CD14-positive monocyte (primary cell): ENCODE results near the gene NRXN3. TPM values are rescaled to one million over a fixed set of nuclear protein-coding genes. Genes with fewer than 3 reads are reported as not detected.

ENCODE experiments used
- DNase-seq, 3 donors: peaks; one replicate each; pipeline ENCODE4 v3.0.0-alpha.2; 2011 to 2022
- H2AFZ ChIP-seq: 2 replicates; pipeline ENCODE4 v1.6.0; 2012; ENCODE audit warnings: mild to moderate bottlenecking, low read depth, low read length, inconsistent platforms; ENCODE audit not compliant: insufficient read depth, poor library complexity, severe bottlenecking
- H3K27ac ChIP-seq, 2 donors: 1 replicate in 1 of 2; 2 replicates in 1 of 2; pipeline ENCODE4 v1.5.1; 2012 to 2013; ENCODE audit warnings: low read length in 2 of 2, control low read depth in 1 of 2, inconsistent platforms in 1 of 2, low read depth in 1 of 2, mild to moderate bottlenecking in 1 of 2
- H3K27me3 ChIP-seq, 2 donors: one replicate each; pipeline versions ENCODE4 v1.6.0 to v1.6.1; 2011 to 2013; ENCODE audit warnings: low read length in 2 of 2; ENCODE audit not compliant: control insufficient read depth in 2 of 2, insufficient read depth in 2 of 2
- H3K36me3 ChIP-seq, 2 donors: replicated peaks in 1 of 2; 1 replicate in 1 of 2; 2 replicates in 1 of 2; pipeline versions ENCODE4 v1.5.1 to v1.6.1; 2012 to 2013; ENCODE audit warnings: low read length in 2 of 2, control low read depth in 1 of 2, inconsistent platforms in 1 of 2, mild to moderate bottlenecking in 1 of 2; ENCODE audit not compliant: insufficient read depth in 2 of 2, control insufficient read depth in 1 of 2
- H3K4me1 ChIP-seq, 2 donors: 1 replicate in 1 of 2; 2 replicates in 1 of 2; pipeline versions ENCODE4 v1.5.1 to v1.6.1; 2012 to 2013; ENCODE audit warnings: low read length in 2 of 2, control low read depth in 1 of 2, inconsistent platforms in 1 of 2, mild to moderate bottlenecking in 1 of 2, moderate library complexity in 1 of 2; ENCODE audit not compliant: insufficient read depth in 2 of 2, control insufficient read depth in 1 of 2
- H3K4me2 ChIP-seq: replicated peaks from 2 replicates; pipeline ENCODE3; 2012; ENCODE audit warnings: low read length, moderate library complexity, mild to moderate bottlenecking; ENCODE audit not compliant: poor library complexity, severe bottlenecking; ENCODE audit errors: extremely low read depth
- H3K4me3 ChIP-seq, 3 experiments: fragments of 200-600 bp in 1 of 3; sonication (generic) in 1 of 3; replicated peaks in 1 of 3; 1 replicate in 2 of 3; 2 replicates in 1 of 3; pipeline ENCODE4 v1.5.1; 2011 to 2013; ENCODE audit warnings: low read length in 3 of 3, mild to moderate bottlenecking in 3 of 3, control low read depth in 2 of 3, low read depth in 2 of 3, inconsistent platforms in 1 of 3, moderate library complexity in 1 of 3
- H3K79me2 ChIP-seq: 2 replicates; pipeline ENCODE4 v1.6.0; 2012; ENCODE audit warnings: mild to moderate bottlenecking, control low read depth, inconsistent platforms, low read length, moderate library complexity; ENCODE audit not compliant: insufficient read depth
- H3K9ac ChIP-seq: 2 replicates; pipeline ENCODE4 v1.6.0; 2017; ENCODE audit warnings: low read length, mild to moderate bottlenecking; ENCODE audit not compliant: insufficient read depth, poor library complexity, severe bottlenecking
- H3K9me3 ChIP-seq, 2 donors: replicated peaks in 1 of 2; 1 replicate in 1 of 2; 2 replicates in 1 of 2; pipeline versions ENCODE4 v1.5.1 to v1.6.1; 2012 to 2013; ENCODE audit warnings: low read length in 2 of 2, control low read depth in 1 of 2; ENCODE audit not compliant: control insufficient read depth in 1 of 2, insufficient read depth in 1 of 2
- H4K20me1 ChIP-seq: 2 replicates; pipeline ENCODE4 v1.6.0; 2012; ENCODE audit warnings: mild to moderate bottlenecking, low read length, control low read depth, moderate library complexity; ENCODE audit not compliant: insufficient read depth
- H3K27ac Mint-ChIP-seq, 7 donors: one replicate each; pipeline ENCODE4 v1.8.0; 2020; ENCODE audit warnings: mild to moderate bottlenecking in 7 of 7, mixed read lengths in 7 of 7, moderate library complexity in 6 of 7, inconsistent platforms in 2 of 7
- H3K27me3 Mint-ChIP-seq, 3 donors: one replicate each; pipeline ENCODE4 v1.8.0; 2021 to 2022; ENCODE audit warnings: low read depth in 3 of 3, mild to moderate bottlenecking in 3 of 3, mixed read lengths in 3 of 3, moderate library complexity in 3 of 3, inconsistent platforms in 1 of 3
- H3K36me3 Mint-ChIP-seq, 2 donors: one replicate each; pipeline ENCODE4 v1.8.0; 2020; ENCODE audit warnings: mixed read lengths in 2 of 2, inconsistent platforms in 1 of 2, mild to moderate bottlenecking in 1 of 2
- H3K4me1 Mint-ChIP-seq: one replicate; pipeline ENCODE4 v1.8.0; 2020; ENCODE audit warnings: mild to moderate bottlenecking, mixed read lengths
- H3K4me3 Mint-ChIP-seq, 2 donors: one replicate each; pipeline ENCODE4 v1.8.0; 2020; ENCODE audit warnings: mild to moderate bottlenecking in 2 of 2, mixed read lengths in 2 of 2, moderate library complexity in 1 of 2
- H3K9me3 Mint-ChIP-seq, 7 donors: one replicate each; pipeline ENCODE4 v1.8.0; 2020 to 2022; ENCODE audit warnings: mixed read lengths in 7 of 7, mild to moderate bottlenecking in 6 of 7, moderate library complexity in 6 of 7, inconsistent platforms in 2 of 7
- CTCF ChIP-seq: fragments of 200-600 bp; IDR thresholded peaks from one replicate; pipeline ENCODE4 v1.8.0; 2022; ENCODE audit warnings: antibody characterized with exemption, mild to moderate bottlenecking
- WGBS: methylation state at CpG from one replicate; pipeline ENCODE4 v1.1.5; 2013; ENCODE audit warnings: missing lambda C conversion rate; ENCODE audit not compliant: insufficient coverage; 5-methylcytosine and 5-hydroxymethylcytosine counted together
- intact Hi-C, 2 donors: fragments of 100-400 bp; cut with micrococcal nuclease; formaldehyde crosslinking; loops; one replicate each; pipeline versions ENCODE4 v1.15.0 to v1.15.1; 2023
- polyA plus RNA-seq, 3 donors: library from polyadenylated mRNA; depleted of rRNA in 1 of 3; unstranded in 2 of 3; stranded (reverse) in 1 of 3; fragments of 300-500 nt in 2 of 3; fragments of >200 nt in 1 of 3; fragmentation: Illumina TruSeq in 2 of 3; gene quantifications; 1 replicate in 2 of 3; 2 replicates in 1 of 3; pipeline ENCODE4 v1.2.3, GENCODE V29; 2012 to 2021

NRXN3 gene
- polyA plus RNA-seq, 3 donors, result not detected

GRCh38 chr14:78498062-78498595 lies 328.0 kb downstream of the NRXN3 start:
- Histone ChIP-seq H3K27me3 (no peaks in the 10 kb centered on the region), H3K36me3 (no peaks in the 10 kb centered on the region), H3K9ac (no peak overlapping the region), H3K27ac (no peak overlapping the region), H3K4me1 (no peaks in the 10 kb centered on the region), H3K79me2 (no peaks in the 10 kb centered on the region), H4K20me1 (no peaks in the 10 kb centered on the region), H2AFZ (no peak overlapping the region), H3K9me3 (no peaks in the 10 kb centered on the region), H3K4me2 (no peak overlapping the region), H3K4me3 (no peak overlapping the region)
- whole genome bisulfite sequencing, result 88% methylated on average over 2 of the region's 2 CpGs
- H3K36me3 Mint-ChIP-seq, result no peaks in the 10 kb centered on the region
- DNase-seq, result no peak
- peaks cover 0 to 1% (median under 1%) of the 10 kb centered on the region in 3 donors for H3K27me3 Mint-ChIP-seq
- peaks cover 0 to 10% (median 3%) of the 10 kb centered on the region in 7 donors for H3K9me3 Mint-ChIP-seq
- H3K4me1 Mint-ChIP-seq, result no peaks in the 10 kb centered on the region
- no peak for TF ChIP-seq CTCF
- no peak overlapping the region for H3K4me3 Mint-ChIP-seq
- H3K27ac Mint-ChIP-seq, result no peak overlapping the region
- intact Hi-C loops, result no loop called here

GRCh38 chr14:78501909-78502308 lies 331.7 kb downstream of the NRXN3 start:
- H3K27me3 ChIP-seq, result no peaks in the 10 kb centered on the region
- WGBS, result 94% methylated on average over 4 of the region's 4 CpGs
- H3K36me3 ChIP-seq, result no peaks in the 10 kb centered on the region
- intact Hi-C loops, result no loop called here
- no peaks in the 10 kb centered on the region for H4K20me1 ChIP-seq
- H3K36me3 Mint-ChIP-seq, result no peaks in the 10 kb centered on the region
- H3K4me2 ChIP-seq, result no peak overlapping the region
- H3K79me2 ChIP-seq, result no peaks in the 10 kb centered on the region
- TF ChIP-seq CTCF, result no peak
- H3K9ac ChIP-seq, result no peak overlapping the region
- H3K27ac Mint-ChIP-seq, result peak overlapping the region in 1 of 7 donors; percentile 63
- H3K4me1 Mint-ChIP-seq, result no peaks in the 10 kb centered on the region
- no peak overlapping the region for H3K27ac ChIP-seq
- no peak overlapping the region for H3K4me3 Mint-ChIP-seq
- no peak for DNase-seq
- peaks cover 0 to 10% (median 3%) of the 10 kb centered on the region in 7 donors for H3K9me3 Mint-ChIP-seq
- H2AFZ ChIP-seq, result no peak overlapping the region
- H3K4me3 ChIP-seq, result no peak overlapping the region
- H3K4me1 ChIP-seq, result no peaks in the 10 kb centered on the region
- H3K9me3 ChIP-seq, result no peaks in the 10 kb centered on the region
- H3K27me3 Mint-ChIP-seq, result peaks cover 0 to 1% (median 1%) of the 10 kb centered on the region in 3 donors
